Smooth muscle cell (in vitro differentiated cells): ENCODE data around the gene FAM186B. TPM values are rescaled to one million over a fixed set of nuclear protein-coding genes. Genes with fewer than 3 reads are reported as not detected.
"Not testable (repeated sequence)": the region's sequence is repeated elsewhere in the genome, so short reads cannot be mapped to it uniquely, and the experiment has no call there.

Experiments
- DNase-seq: peaks from one replicate; lab custom pipeline; 2025; ENCODE audit not compliant: unreplicated experiment; lab: John Stamatoyannopoulos, UW
- H2AFZ ChIP-seq: fragments of 200-600 bp; sonication (generic); 2 replicates; pipeline ENCODE4 v1.6.0; 2016; ENCODE audit warnings: antibody characterized with exemption, low read depth, mild to moderate bottlenecking
- H3F3A ChIP-seq: fragments of 200-600 bp; sonication (generic); 2 replicates; pipeline ENCODE4 v1.6.0; 2017; ENCODE audit warnings: antibody characterized with exemption, low read depth
- H3K27ac ChIP-seq: fragments of 200-600 bp; sonication (generic); 2 replicates; pipeline ENCODE4 v1.5.1; 2016; ENCODE audit warnings: low read depth, mild to moderate bottlenecking
- H3K27me3 ChIP-seq: fragments of 200-600 bp; sonication (generic); 2 replicates; pipeline ENCODE4 v1.6.1; 2016; ENCODE audit warnings: low read depth, mild to moderate bottlenecking
- H3K36me3 ChIP-seq: fragments of 200-600 bp; sonication (generic); 2 replicates; pipeline ENCODE4 v1.5.1; 2016; ENCODE audit warnings: low read depth
- H3K4me1 ChIP-seq: fragments of 200-600 bp; sonication (generic); 2 replicates; pipeline ENCODE4 v1.5.1; 2016; ENCODE audit warnings: low read depth
- H3K4me2 ChIP-seq: fragments of 200-600 bp; sonication (generic); 2 replicates; pipeline ENCODE4 v1.6.0; 2016; ENCODE audit warnings: mild to moderate bottlenecking
- H3K4me3 ChIP-seq: fragments of 200-600 bp; sonication (generic); 2 replicates; pipeline ENCODE4 v1.5.1; 2016; ENCODE audit warnings: mild to moderate bottlenecking
- H3K79me2 ChIP-seq: fragments of 200-600 bp; sonication (generic); 2 replicates; pipeline ENCODE4 v1.6.0; 2016; ENCODE audit warnings: low read depth, mild to moderate bottlenecking
- H3K9ac ChIP-seq: fragments of 200-600 bp; sonication (generic); 2 replicates; pipeline ENCODE4 v1.6.0; 2016; ENCODE audit warnings: low read depth
- H3K9me3 ChIP-seq: fragments of 200-600 bp; sonication (generic); replicated peaks from 2 replicates; pipeline ENCODE4 v1.5.1; 2016; ENCODE audit warnings: low read depth
- H4K20me1 ChIP-seq: fragments of 200-600 bp; sonication (generic); 2 replicates; pipeline ENCODE4 v1.6.0; 2016; ENCODE audit warnings: low read depth
- CTCF ChIP-seq: fragments of 200-600 bp; sonication (generic); IDR thresholded peaks from 2 replicates; pipeline ENCODE4 v1.5.1; 2017; ENCODE audit warnings: borderline replicate concordance, mild to moderate bottlenecking, antibody characterized with exemption; ENCODE audit not compliant: insufficient read depth, poor library complexity, severe bottlenecking
- WGBS: methylation state at CpG from one replicate; pipeline ENCODE4 v1.1.7; 2016; ENCODE audit warnings: low lambda C conversion rate; 5-methylcytosine and 5-hydroxymethylcytosine counted together
- polyA plus RNA-seq: library from polyadenylated mRNA; unstranded; fragments of >200 nt; fragmentation: Nextera tagmentation; extraction: Ambion mirVana; gene quantifications from 2 replicates; pipeline ENCODE4 v1.2.1, GENCODE V29; 2016
- total RNA-seq: library from RNA; depleted of rRNA; stranded (reverse); fragments of >200 nt; gene quantifications from 2 replicates; pipeline ENCODE4 v1.2.3, GENCODE V29; 2014

FAM186B gene
- total and polyA plus RNA-seq, 2 experiments from 2014 or later = 0.18 to 1.3 TPM

GRCh38 chr12:49616533-49617219, 11.2 kb upstream of the FAM186B start:
- H3K4me3 ChIP-seq = no peak overlapping the region
- no peak overlapping the region for H3K9ac ChIP-seq
- H4K20me1 ChIP-seq = no peaks in the 10 kb centered on the region
- no peak for DNase-seq
- no peaks in the 10 kb centered on the region for H3K79me2 ChIP-seq
- H3K4me1 ChIP-seq = peaks cover 2% of the 10 kb centered on the region
- TF ChIP-seq CTCF = no peak
- H3K9me3 ChIP-seq = no peaks in the 10 kb centered on the region
- H3K27ac ChIP-seq = no peak overlapping the region
- H3K36me3 ChIP-seq = no peaks in the 10 kb centered on the region
- H3K4me2 ChIP-seq = no peak overlapping the region
- H2AFZ ChIP-seq = no peak overlapping the region
- peaks cover 2% of the 10 kb centered on the region for H3F3A ChIP-seq
- no peaks in the 10 kb centered on the region for H3K27me3 ChIP-seq
- WGBS = 77% methylated on average over 5 of the region's 5 CpGs

- no peak overlapping the region for H3K27ac ChIP-seq
- TF ChIP-seq CTCF = no peak
- 94% methylated on average over 7 of the region's 7 CpGs for WGBS
- no peak overlapping the region for H3K4me2 ChIP-seq
- no peak for DNase-seq
- H3F3A ChIP-seq = no peaks in the 10 kb centered on the region
- H2AFZ ChIP-seq = no peak overlapping the region
- no peaks in the 10 kb centered on the region for H3K4me1 ChIP-seq
- H4K20me1 ChIP-seq = no peaks in the 10 kb centered on the region
- no peaks in the 10 kb centered on the region for H3K9me3 ChIP-seq
- no peaks in the 10 kb centered on the region for H3K27me3 ChIP-seq
- no peaks in the 10 kb centered on the region for H3K36me3 ChIP-seq
- no peaks in the 10 kb centered on the region for H3K79me2 ChIP-seq
- H3K9ac ChIP-seq = no peak overlapping the region
- no peak overlapping the region for H3K4me3 ChIP-seq
Measured at GRCh38 chr12:49615725-49616124, 10.3 kb upstream of the FAM186B start.

GRCh38 chr12:49612210-49612609, 6.8 kb upstream of the FAM186B start:
- Histone ChIP-seq H3K9me3 (no peaks in the 10 kb centered on the region), H3K4me1 (no peaks in the 10 kb centered on the region), H3K79me2 (no peaks in the 10 kb centered on the region), H3K27me3 (no peaks in the 10 kb centered on the region), H3F3A (no peaks in the 10 kb centered on the region), H4K20me1 (no peaks in the 10 kb centered on the region), H3K36me3 (no peaks in the 10 kb centered on the region), H3K27ac (no peak overlapping the region), H3K4me3 (no peak overlapping the region), H2AFZ (no peak overlapping the region), H3K4me2 (no peak overlapping the region), H3K9ac (no peak overlapping the region)
- no peak for DNase-seq
- TF ChIP-seq CTCF = no peak

- not testable (repeated sequence) for H3K9me3 ChIP-seq, H4K20me1 ChIP-seq, H3K36me3 ChIP-seq, H3K27me3 ChIP-seq, H3F3A ChIP-seq, H2AFZ ChIP-seq, H3K9ac ChIP-seq, H3K4me2 ChIP-seq, H3K79me2 ChIP-seq, H3K27ac ChIP-seq, H3K4me1 ChIP-seq, H3K4me3 ChIP-seq, DNase-seq
- 96% methylated on average over 4 of the region's 4 CpGs for WGBS
Measured at GRCh38 chr12:49610785-49611184, 5.3 kb upstream of the FAM186B start.
